DND-41 (cell line): ENCODE data around the gene AVPI1.

Experiments used
- CTCF ChIP-seq: IDR thresholded peaks from 2 replicates; pipeline ENCODE4 v1.5.1; 2012; ENCODE audit warnings: borderline replicate concordance, low read length, moderate library complexity, mild to moderate bottlenecking; ENCODE audit not compliant: poor library complexity, severe bottlenecking; ENCODE audit errors: extremely low read depth
- EZH2 ChIP-seq: IDR thresholded peaks from 3 replicates; pipeline ENCODE4 v1.6.1; 2012; ENCODE audit warnings: borderline replicate concordance, low read depth, mild to moderate bottlenecking, moderate library complexity, low read length, inconsistent platforms; ENCODE audit not compliant: severe bottlenecking

- TF ChIP-seq CTCF (no peak), EZH2 (no peak)
These were observed 2.5 kb upstream of the AVPI1 start for GRCh38 chr10:97689559-97690020.
